ENCODE results near the gene CENPP. TPM values are rescaled to one million over a fixed set of nuclear protein-coding genes. Genes with fewer than 3 reads are reported as not detected.

CENPP gene
- total RNA-seq, 5 donors from 2014 or later (not counting 1 experiment from before 2014, with no cell fraction given) = 1.9 to 5.0 (median 4.3) TPM

DNA sequence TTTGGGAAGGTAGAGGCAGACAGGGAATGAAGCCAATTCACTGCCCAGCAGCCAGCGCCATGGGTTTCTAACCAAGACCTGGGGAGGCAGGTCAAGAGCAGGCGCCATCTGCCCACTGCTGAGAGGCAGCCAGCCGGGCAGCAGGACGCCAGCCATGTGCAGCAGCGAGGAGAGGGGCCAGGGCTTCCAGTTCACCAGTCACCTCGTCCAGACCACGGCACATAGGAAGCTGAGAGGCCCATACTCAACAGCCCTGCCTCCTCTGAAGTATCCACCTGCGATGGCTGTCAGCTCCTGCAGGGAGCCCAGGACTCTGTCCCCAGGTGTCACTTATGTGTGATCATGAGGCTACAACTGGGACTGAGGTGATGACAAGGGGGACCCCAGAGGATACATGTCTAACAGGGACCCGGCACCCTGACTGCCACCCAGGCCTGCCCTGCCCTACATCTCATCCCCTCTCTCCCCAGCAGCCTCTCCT lies 314.1 kb downstream of the CENPP start:
- ChIA-PET POLR2A (no interaction called here), CTCF (no interaction called here)
- Histone ChIP-seq H3K4me1 (ENCODE audit: control insufficient read depth in 1 of 2, extremely low read depth in 1 of 2, insufficient read depth in 2 of 2, low read length in 2 of 2) (peaks cover 0 to 1% of the 10 kb centered on the region in 2 experiments), H3K9me3 (no peaks in the 10 kb centered on the region), H3K27ac (ENCODE audit: low read length) (no peak overlapping the region), H3K27me3 (replicated peaks in 1 of 2; ENCODE audit: control insufficient read depth in 2 of 2, extremely low read depth in 1 of 2, insufficient read depth in 2 of 2, low read length in 1 of 2) (no peaks in the 10 kb centered on the region), H3K4me3 (ENCODE audit: control insufficient read depth in 1 of 2, extremely low read depth in 1 of 2, low read length in 1 of 2) (no peak overlapping the region), H3K36me3 (ENCODE audit: control insufficient read depth in 2 of 2, extremely low read depth in 1 of 2, insufficient read depth in 1 of 2, low read length in 1 of 2) (peaks cover 26 to 80% of the 10 kb centered on the region in 2 donors)
- 98% methylated on average over 7 of the region's 9 CpGs for WGBS (ENCODE audit: insufficient coverage)
- no peaks in the 10 kb centered on the region for H3K27me3 Mint-ChIP-seq
- peaks cover 0 to 2% (median 1%) of the 10 kb centered on the region in 3 donors for H3K9me3 Mint-ChIP-seq
- no peak overlapping the region for H3K4me3 Mint-ChIP-seq
- H3K27ac Mint-ChIP-seq = no peak overlapping the region
- DNase-seq (no peak), ATAC-seq (replicated peaks in 1 of 4) (no peak)
- peaks cover 64% of the 10 kb centered on the region for H3K36me3 Mint-ChIP-seq
- H3K4me1 Mint-ChIP-seq = no peaks in the 10 kb centered on the region

DNA sequence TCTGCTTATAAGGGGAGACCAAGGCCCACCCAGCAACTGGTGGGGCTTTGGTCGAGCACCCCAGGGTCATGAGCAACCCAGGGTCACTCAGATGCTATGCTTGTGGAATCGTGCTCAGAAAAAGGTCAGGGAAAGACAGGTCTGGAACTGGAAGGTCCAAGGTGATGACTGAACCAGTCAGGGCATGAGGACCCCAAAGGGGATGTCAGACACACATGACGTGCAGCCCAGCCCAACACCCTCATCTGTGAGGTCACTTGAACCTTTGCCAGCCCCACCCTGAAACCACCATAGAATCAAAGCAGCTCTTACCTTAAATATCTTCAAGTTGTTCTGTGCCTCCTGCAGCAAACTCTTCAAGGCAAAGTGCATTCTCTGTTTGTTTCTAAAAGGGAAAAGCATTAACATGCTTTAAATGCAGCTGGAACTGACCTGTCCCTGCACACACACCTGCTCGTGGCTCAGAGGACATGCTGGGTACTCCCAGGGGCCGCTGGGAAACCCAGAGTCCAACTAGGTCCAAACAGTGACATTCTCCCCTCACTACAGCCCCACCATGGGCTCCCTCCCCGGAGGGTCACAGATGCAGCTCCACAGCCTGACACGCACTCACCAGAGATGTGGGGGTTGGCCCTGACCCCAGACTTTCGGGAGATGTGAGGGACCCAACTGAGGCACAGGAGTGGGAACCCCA lies 314.8 kb downstream of the CENPP start:
- ATAC-seq (replicated peaks in 1 of 4) = no peak
- Mint-ChIP-seq H3K4me3 (no peak overlapping the region), H3K36me3 (peaks cover 66% of the 10 kb centered on the region), H3K27me3 (no peaks in the 10 kb centered on the region), H3K4me1 (no peaks in the 10 kb centered on the region), H3K27ac (no peak overlapping the region), H3K9me3 (peaks cover 0 to 9% (median 4%) of the 10 kb centered on the region in 3 donors)
- H3K9me3 ChIP-seq = no peaks in the 10 kb centered on the region
- H3K4me3 ChIP-seq (ENCODE audit: control insufficient read depth in 1 of 2, extremely low read depth in 1 of 2, low read length in 1 of 2) = no peak overlapping the region
- H3K27ac ChIP-seq (ENCODE audit: low read length) = no peak overlapping the region
- H3K36me3 ChIP-seq (ENCODE audit: control insufficient read depth in 2 of 2, extremely low read depth in 1 of 2, insufficient read depth in 1 of 2, low read length in 1 of 2) = peaks cover 29 to 80% of the 10 kb centered on the region in 2 donors
- DNase-seq = no peak
- WGBS (ENCODE audit: insufficient coverage) = 94% methylated on average over 6 of the region's 8 CpGs
- no peaks in the 10 kb centered on the region for H3K27me3 ChIP-seq (replicated peaks in 1 of 2; ENCODE audit: control insufficient read depth in 2 of 2, extremely low read depth in 1 of 2, insufficient read depth in 2 of 2, low read length in 1 of 2)
- H3K4me1 ChIP-seq (ENCODE audit: control insufficient read depth in 1 of 2, extremely low read depth in 1 of 2, insufficient read depth in 2 of 2, low read length in 2 of 2) = no peaks in the 10 kb centered on the region
- ChIA-PET CTCF (no interaction called here), POLR2A (interaction anchor here in 1 of 2 donors (0.6 kb wide), 1 partner anchor 349 kb away, joined by 9 read pairs; no protein-coding TSS in a partner anchor)

DNA sequence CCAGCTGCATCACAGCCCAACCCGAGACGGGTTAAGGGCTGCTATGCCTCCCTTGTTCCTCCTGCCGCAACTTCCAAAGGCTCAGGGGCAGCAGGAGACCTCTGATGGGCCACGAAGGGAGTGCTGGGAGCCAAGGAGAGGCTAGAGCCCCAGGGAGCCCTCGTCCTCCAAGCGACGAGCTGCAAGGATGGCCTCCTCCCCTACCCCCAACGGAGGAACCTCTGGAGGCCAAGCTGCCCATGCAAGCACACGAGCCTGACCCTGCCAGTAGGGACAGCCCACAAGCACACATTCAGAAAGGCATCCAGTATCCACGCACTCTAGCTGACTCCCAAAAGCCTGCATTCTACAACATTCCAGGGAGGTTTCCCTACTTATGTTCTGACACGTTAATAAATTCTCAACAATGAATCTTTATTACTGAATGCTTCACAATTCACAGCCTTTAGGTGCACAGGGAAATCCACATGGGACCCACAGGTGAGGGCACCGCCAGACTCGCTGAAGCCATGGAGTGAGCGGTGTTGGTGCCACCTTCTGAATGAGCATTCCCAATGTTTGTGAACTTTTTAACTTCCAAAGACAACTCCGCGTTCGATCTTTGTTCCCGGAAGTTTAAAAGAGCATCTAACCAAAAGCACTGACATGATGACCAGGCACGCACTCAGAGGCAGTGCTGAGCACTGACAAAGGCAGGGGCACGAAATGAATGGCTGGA lies 315.5 kb downstream of the CENPP start:
- H3K27ac ChIP-seq (ENCODE audit: low read length) = no peak overlapping the region
- ChIA-PET CTCF (no interaction called here), POLR2A (interaction anchor here in 1 of 2 donors (0.6 kb wide), 1 partner anchor 349 kb away, joined by 9 read pairs; no protein-coding TSS in a partner anchor)
- no peak overlapping the region for H3K4me3 Mint-ChIP-seq
- no peaks in the 10 kb centered on the region for H3K27me3 ChIP-seq (replicated peaks in 1 of 2; ENCODE audit: control insufficient read depth in 2 of 2, extremely low read depth in 1 of 2, insufficient read depth in 2 of 2, low read length in 1 of 2)
- no peaks in the 10 kb centered on the region for H3K4me1 ChIP-seq (ENCODE audit: control insufficient read depth in 1 of 2, extremely low read depth in 1 of 2, insufficient read depth in 2 of 2, low read length in 2 of 2)
- ATAC-seq (replicated peaks in 1 of 4) = no peak
- H3K36me3 ChIP-seq (ENCODE audit: control insufficient read depth in 2 of 2, extremely low read depth in 1 of 2, insufficient read depth in 1 of 2, low read length in 1 of 2) = peaks cover 24 to 80% of the 10 kb centered on the region in 2 donors
- H3K4me1 Mint-ChIP-seq = no peaks in the 10 kb centered on the region
- H3K4me3 ChIP-seq (ENCODE audit: control insufficient read depth in 1 of 2, extremely low read depth in 1 of 2, low read length in 1 of 2) = no peak overlapping the region
- peaks cover 66% of the 10 kb centered on the region for H3K36me3 Mint-ChIP-seq
- 99% methylated on average over 16 of the region's 20 CpGs for WGBS (ENCODE audit: insufficient coverage)
- H3K27me3 Mint-ChIP-seq = no peaks in the 10 kb centered on the region
- DNase-seq = no peak
- H3K9me3 Mint-ChIP-seq = peaks cover 0 to 17% (median 9%) of the 10 kb centered on the region in 3 donors
- H3K9me3 ChIP-seq = no peaks in the 10 kb centered on the region
- H3K27ac Mint-ChIP-seq = no peak overlapping the region

DNA sequence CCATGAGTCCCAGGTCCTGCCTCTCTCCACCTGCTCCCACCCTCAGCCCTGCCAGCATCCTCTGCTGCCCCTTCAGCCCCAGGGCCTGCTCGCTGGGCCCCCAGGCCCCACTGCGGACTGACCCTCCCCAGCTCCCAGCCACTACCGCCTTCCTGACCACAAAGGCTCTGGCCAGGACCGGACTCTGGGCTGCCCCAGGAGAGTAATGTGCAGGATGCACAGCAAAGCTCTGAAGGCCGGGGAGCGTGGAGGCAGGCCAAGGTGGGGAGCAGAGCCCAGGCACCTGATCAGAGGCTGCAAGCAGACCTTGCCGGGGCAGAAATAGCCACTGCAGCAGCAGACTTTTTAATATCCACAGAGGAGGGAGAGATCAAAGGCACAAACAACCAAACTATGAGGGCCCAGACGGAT lies 316.3 kb downstream of the CENPP start:
- DNase-seq (no peak), ATAC-seq (replicated peaks in 1 of 4) (no peak)
- whole genome bisulfite sequencing (ENCODE audit: insufficient coverage) = 100% methylated on average over 4 of the region's 8 CpGs
- H3K27me3 Mint-ChIP-seq = no peaks in the 10 kb centered on the region
- peaks cover 0 to 18% (median 10%) of the 10 kb centered on the region in 3 donors for H3K9me3 Mint-ChIP-seq
- ChIA-PET CTCF (no interaction called here), POLR2A (no interaction called here)
- Histone ChIP-seq H3K9me3 (no peaks in the 10 kb centered on the region), H3K4me1 (ENCODE audit: control insufficient read depth in 1 of 2, extremely low read depth in 1 of 2, insufficient read depth in 2 of 2, low read length in 2 of 2) (no peaks in the 10 kb centered on the region), H3K36me3 (ENCODE audit: control insufficient read depth in 2 of 2, extremely low read depth in 1 of 2, insufficient read depth in 1 of 2, low read length in 1 of 2) (peaks cover 17 to 85% of the 10 kb centered on the region in 2 donors), H3K4me3 (ENCODE audit: control insufficient read depth in 1 of 2, extremely low read depth in 1 of 2, low read length in 1 of 2) (no peak overlapping the region), H3K27me3 (replicated peaks in 1 of 2; ENCODE audit: control insufficient read depth in 2 of 2, extremely low read depth in 1 of 2, insufficient read depth in 2 of 2, low read length in 1 of 2) (no peaks in the 10 kb centered on the region), H3K27ac (ENCODE audit: low read length) (no peak overlapping the region)
- no peak overlapping the region for H3K27ac Mint-ChIP-seq
- no peaks in the 10 kb centered on the region for H3K4me1 Mint-ChIP-seq
- peaks cover 71% of the 10 kb centered on the region for H3K36me3 Mint-ChIP-seq
- no peak overlapping the region for H3K4me3 Mint-ChIP-seq

DNA sequence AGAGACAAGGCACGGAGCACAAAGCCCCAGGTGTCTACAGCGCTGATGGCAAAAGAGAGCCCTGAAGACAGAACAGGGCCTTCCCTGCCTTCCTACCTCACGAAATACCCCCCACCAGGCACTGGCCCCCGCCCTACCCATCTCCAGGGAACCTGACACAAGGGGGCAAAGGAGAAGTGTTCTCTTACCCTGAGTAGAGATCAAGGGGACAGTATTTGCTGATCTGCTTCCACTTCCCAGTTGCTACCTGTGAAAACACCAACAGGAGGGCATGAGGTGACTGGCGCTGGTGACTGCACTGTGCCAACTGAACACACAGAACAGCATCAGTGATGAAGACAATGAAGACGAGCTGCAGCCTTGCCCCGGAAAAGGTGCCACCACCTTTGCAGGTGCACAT lies 316.8 kb downstream of the CENPP start:
- DNase-seq = no peak
- peaks cover 0 to 18% (median 10%) of the 10 kb centered on the region in 3 donors for H3K9me3 Mint-ChIP-seq
- no peak overlapping the region for H3K4me3 Mint-ChIP-seq
- ATAC-seq (replicated peaks in 1 of 4) = no peak
- POLR2A ChIA-PET = no interaction called here
- no peak overlapping the region for H3K4me3 ChIP-seq (ENCODE audit: control insufficient read depth in 1 of 2, extremely low read depth in 1 of 2, low read length in 1 of 2)
- 84% methylated on average over 5 of the region's 7 CpGs for WGBS (ENCODE audit: insufficient coverage)
- no peak overlapping the region for H3K27ac Mint-ChIP-seq
- no peaks in the 10 kb centered on the region for H3K9me3 ChIP-seq
- no peaks in the 10 kb centered on the region for H3K27me3 ChIP-seq (replicated peaks in 1 of 2; ENCODE audit: control insufficient read depth in 2 of 2, extremely low read depth in 1 of 2, insufficient read depth in 2 of 2, low read length in 1 of 2)
- H3K4me1 Mint-ChIP-seq = no peaks in the 10 kb centered on the region
- H3K27ac ChIP-seq (ENCODE audit: low read length) = no peak overlapping the region
- peaks cover 72% of the 10 kb centered on the region for H3K36me3 Mint-ChIP-seq
- CTCF ChIA-PET = no interaction called here
- H3K27me3 Mint-ChIP-seq = no peaks in the 10 kb centered on the region
- no peaks in the 10 kb centered on the region for H3K4me1 ChIP-seq (ENCODE audit: control insufficient read depth in 1 of 2, extremely low read depth in 1 of 2, insufficient read depth in 2 of 2, low read length in 2 of 2)
- H3K36me3 ChIP-seq (ENCODE audit: control insufficient read depth in 2 of 2, extremely low read depth in 1 of 2, insufficient read depth in 1 of 2, low read length in 1 of 2) = peaks cover 13 to 85% of the 10 kb centered on the region in 2 donors

DNA sequence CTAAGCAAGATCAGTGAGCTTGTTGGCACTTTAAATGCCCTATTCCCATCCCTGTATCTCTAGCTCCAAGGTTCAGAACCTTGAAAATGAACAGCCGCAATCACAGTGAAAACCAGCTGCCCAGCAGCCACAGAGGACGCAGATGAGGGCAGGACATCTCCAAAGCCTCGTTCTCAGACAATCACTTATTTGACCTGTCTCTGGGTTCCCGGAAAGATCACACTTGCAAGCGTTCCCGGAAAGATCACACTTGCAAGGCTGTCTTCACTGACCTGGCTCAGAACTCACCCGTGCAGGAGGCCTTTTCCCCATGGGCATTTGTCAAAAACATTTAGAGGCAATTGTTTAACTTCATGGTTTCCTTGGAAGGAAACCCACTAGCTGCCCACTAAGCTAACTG lies 318.5 kb downstream of the CENPP start:
- WGBS (ENCODE audit: insufficient coverage) = 99% methylated on average over 7 of the region's 7 CpGs
- Histone ChIP-seq H3K36me3 (ENCODE audit: control insufficient read depth in 2 of 2, extremely low read depth in 1 of 2, insufficient read depth in 1 of 2, low read length in 1 of 2) (peaks cover 12 to 88% of the 10 kb centered on the region in 2 donors), H3K4me1 (ENCODE audit: control insufficient read depth in 1 of 2, extremely low read depth in 1 of 2, insufficient read depth in 2 of 2, low read length in 2 of 2) (no peaks in the 10 kb centered on the region), H3K27me3 (replicated peaks in 1 of 2; ENCODE audit: control insufficient read depth in 2 of 2, extremely low read depth in 1 of 2, insufficient read depth in 2 of 2, low read length in 1 of 2) (no peaks in the 10 kb centered on the region), H3K27ac (ENCODE audit: low read length) (no peak overlapping the region), H3K9me3 (no peaks in the 10 kb centered on the region), H3K4me3 (ENCODE audit: control insufficient read depth in 1 of 2, extremely low read depth in 1 of 2, low read length in 1 of 2) (no peak overlapping the region)
- ChIA-PET POLR2A (no interaction called here), CTCF (interaction anchor here in 1 of 2 donors (0.6 kb wide), 1 partner anchor 98 kb away, joined by 4 read pairs; no protein-coding TSS in a partner anchor)
- Mint-ChIP-seq H3K9me3 (peaks cover 0 to 18% (median 10%) of the 10 kb centered on the region in 3 donors), H3K4me3 (no peak overlapping the region), H3K27ac (no peak overlapping the region), H3K27me3 (no peaks in the 10 kb centered on the region), H3K36me3 (peaks cover 77% of the 10 kb centered on the region), H3K4me1 (no peaks in the 10 kb centered on the region)
- ATAC-seq (replicated peaks in 1 of 4) (no peak), DNase-seq (no peak)
